Activated CD4-positive, alpha-beta T cell treated with anti-CD3 and anti-CD28 coated beads, Interleukin-10, Interleukin-2, amounts not matched to agents 100 ng/mL and 50 ng/mL, durations not matched to agents 16 hours and 8 hours (primary cell): Measurements from ENCODE around the gene TMC4.
"Not testable (repeated sequence)": the region's sequence is repeated elsewhere in the genome, so short reads cannot be mapped to it uniquely, and the experiment has no call there.

Source experiments
- DNase-seq: peaks from one replicate; pipeline ENCODE4 v3.0.0-alpha.2; 2020

The TMC4 gene

DNA sequence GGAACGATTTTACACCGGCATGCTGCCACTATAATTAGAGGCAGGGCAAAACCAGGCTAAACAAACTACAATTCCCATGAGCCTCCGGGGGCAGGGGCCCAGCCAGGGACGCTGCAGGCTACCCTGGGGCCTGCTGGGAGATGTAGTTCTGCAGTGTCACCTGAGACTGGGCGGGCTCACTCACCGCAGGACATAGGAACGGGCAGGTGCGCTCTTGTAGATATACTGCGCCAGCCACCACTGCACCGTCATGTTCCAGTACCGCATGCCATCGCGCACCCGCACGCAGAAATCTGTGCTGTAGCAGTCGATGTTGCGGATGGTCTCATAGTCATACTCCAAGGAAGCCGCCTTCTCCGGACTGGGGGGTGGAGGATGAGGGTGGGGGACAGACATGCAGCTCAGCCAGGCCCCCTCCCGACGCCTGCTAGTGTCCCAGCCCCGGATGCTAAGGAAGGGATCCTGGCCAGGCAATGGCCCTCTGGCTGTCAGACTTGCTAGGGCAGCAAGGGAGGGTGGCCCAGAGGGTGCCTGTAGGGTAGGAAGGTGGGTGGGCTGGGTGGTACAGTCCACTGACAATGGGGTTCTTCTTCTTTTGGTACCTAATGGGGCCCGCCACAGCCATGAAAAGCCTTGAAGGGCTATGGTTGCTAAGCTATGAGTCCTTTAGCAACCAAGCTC is 5.8 kb upstream of the TMC4 start:
- DNase-seq = peak; percentile 51

DNA sequence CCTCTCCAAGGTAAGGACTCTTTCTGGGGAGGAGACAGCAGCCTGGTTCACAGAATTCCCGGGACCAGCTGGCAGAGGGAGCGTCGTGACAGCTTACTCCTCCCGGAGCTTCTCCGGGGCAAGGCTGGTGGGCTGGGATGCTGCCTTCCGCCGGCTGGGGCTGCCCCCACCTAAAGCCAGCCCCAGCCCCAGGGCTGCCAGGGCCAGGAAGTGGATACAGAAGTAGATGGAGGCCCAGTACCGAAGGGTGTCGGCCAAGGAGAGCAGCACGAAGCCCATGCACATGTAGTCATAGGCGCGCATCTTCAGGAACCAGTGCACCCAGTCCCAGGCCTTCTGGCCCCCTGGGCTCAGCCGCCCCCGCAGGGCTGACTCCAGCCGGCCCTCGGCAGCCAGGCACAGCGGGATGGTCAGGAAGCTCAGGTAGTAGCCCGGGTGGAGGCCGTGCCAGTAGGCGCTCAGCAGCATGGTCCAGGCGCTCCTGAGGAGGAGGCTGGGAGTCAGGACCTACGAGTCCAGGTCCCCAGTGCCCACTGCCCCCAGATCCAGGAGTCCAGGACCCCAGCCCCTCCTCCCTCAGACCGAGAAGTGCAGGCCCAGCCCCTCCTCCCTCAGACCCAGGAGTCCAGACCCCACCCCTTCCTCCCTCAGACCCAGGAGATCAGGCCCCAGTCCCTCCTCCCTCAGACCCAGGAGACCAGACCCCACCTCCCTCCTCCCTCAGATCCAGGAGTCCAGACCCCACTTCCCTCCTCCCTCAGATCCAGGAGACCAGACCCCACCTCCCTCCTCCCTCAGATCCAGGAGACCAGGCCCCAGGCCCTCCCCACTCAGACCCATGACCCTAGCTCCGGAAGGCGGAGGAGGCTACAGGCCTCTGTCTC is 1.2 kb upstream of the TMC4 start:
- DNase-seq = no peak

DNA sequence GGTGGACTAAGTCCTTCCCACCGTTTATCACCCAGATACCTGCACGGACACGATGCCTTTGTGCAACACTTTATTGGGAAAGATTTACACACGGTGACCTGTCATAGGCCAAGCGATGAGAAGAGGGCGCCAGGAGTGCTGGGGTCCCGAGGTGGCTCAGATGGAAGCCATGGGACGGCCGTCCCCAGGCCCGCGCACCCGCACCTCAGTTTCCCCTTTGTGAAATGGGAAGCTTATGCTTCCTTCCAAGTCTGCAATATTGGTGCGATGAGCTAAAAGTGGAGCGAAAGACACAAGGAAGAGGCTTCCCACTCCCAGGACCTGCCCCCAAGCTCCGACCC is 369 bp upstream of the TMC4 start:
- DNase-seq = no peak

DNA sequence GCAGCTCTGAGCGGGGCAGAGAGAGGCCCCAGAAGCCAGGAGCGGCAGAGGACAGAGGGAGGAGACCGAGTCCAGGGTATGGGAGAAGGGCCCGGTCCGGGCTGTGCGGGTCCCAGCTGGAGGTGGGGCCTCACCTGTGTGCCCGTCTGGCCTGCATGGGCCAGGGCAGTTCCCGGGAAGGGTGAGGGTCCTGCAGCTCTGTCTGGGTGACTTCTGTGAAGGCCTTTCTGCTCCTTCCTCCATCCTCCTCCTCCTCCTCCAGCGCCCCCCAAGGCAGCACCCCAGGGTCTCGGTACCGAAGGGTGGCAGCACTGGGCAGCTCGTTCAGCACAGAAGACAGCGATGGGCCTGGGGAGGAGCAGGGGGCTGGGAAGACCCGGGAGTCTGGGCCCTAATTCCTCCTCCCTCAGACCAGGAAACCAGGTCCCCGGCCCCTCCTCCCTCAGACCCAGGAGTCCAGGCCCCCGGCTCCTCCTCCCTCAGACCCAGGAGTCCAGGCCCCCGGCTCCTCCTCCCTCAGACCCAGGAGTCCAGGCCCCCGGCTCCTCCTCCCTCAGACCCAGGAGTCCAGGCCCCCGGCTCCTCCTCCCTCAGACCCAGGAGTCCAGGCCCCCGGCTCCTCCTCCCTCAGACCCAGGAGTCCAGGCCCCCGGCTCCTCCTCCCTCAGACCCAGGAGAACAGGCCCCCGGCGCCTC is 1.1 kb downstream of the TMC4 start:
- not testable (repeated sequence) for DNase-seq

DNA sequence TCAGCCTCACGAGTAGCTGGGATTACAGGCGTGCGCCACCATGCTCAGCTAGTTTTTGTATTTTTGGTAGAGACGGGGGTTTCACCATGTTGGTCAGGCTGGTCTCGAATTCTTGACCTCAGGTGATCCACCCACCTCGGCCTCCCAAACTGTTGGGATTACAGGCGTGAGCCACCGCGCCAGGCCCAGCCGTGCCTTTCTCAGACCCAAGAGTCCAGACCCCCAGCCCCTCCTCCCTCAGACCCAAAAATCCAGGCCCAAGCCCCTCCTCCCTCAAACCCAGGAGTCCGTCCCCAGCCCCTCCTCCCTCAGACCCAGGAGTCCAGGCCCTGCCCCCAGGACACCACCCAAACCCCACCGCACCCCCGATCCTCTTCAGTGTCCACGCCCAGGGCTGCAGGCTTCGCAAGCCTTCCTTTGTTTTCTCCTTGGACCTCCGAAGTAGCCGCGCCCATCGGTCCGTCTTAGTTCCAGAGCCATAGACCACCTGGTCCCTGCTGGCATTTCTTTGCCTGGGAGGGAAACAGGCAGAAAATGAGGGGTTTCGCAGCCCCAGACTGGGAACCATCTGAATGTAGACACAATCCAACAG is 3.7 kb downstream of the TMC4 start:
- DNase-seq = no peak

DNA sequence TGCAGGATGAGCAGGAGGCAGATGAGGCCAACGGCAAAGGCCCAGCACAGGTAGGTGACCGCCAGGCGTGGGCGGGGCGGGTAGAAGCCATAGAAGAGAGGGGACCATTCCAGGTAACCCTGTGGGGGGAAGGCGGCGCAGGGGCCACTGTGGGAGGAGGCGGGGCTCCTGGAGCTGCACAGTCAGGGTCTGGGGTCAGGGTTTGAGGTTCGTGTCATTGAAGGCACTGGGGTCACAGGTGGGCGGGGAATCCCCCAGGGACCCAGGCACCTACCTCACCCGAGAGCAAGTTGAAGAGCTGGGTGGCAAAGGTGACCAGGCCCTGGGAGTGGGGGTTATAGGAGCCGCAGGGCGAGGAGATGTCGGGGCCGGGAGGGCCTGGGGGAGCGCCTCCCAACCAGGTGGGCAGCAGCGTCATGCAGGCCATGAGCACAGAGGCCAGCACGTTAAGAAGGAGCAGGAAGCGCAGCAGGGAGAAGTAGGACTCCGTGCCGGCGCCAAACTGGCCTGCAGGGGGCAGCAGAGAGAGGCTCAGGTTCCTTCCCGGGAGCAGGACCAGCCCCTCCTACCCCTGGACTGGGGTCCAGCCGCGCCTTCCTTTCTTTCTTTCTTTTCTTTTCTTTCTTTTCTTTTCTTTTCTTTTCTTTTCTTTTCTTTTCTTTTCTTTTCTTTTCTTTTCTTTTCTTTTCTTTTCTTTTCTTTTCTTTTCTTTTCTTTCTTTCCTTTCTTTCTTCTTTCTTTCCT is 4.6 kb downstream of the TMC4 start:
- DNase-seq = peak; percentile 89

DNA sequence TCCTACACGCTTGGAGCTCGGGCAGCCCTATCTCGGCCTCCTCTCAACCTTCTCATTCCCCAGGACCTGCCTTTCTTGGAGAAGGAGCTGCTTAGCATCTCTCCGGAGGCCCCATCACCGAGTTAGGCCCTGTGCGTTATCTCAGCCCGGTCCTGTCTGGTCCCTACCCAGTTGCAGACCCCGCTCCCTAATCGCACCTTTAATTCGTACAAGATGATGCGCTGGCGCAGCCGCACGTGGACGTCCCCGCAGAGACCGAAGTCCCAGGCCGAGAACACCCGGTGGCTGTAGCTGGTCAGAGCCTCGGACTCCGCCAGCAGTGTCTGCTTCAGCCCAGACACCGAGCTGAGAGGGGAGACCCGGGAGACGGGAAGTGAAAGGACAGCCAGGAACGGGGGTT is 7.7 kb downstream of the TMC4 start:
- no peak for DNase-seq

DNA sequence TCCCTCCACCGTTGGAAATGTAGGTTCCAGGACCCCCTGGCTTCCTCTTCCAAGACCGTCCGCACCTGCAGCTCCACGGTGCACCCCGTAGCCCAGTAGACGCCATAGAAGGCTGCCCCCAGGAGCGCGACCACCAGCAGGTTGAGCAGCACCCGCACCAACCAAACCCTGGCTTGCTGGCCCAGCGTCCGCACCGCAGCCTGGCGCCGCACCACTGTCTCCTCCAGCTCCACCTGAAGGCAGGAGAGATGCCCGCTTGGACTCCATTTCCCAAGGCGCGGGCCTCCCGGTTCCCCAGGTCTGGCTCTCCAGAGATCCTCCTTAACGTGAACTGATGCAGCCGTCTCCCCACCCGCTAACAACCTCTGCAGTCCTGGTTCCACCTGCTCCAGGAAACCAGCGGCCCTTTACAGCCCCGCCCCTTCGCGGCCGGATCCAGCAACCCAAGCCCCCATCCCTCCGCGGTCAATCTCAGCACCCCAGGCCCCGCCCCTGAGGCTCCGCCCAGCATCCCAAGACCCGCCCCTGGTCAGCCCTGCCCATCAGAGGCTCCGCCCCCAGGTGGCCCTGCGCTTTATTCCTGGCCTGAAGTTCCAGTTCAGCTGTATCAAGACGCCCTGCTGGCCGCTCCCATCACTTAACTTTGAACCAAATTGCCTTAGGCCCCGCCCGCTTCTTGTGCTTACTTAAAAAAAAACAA is 8.4 kb downstream of the TMC4 start:
- peak; percentile 88 for DNase-seq

DNA sequence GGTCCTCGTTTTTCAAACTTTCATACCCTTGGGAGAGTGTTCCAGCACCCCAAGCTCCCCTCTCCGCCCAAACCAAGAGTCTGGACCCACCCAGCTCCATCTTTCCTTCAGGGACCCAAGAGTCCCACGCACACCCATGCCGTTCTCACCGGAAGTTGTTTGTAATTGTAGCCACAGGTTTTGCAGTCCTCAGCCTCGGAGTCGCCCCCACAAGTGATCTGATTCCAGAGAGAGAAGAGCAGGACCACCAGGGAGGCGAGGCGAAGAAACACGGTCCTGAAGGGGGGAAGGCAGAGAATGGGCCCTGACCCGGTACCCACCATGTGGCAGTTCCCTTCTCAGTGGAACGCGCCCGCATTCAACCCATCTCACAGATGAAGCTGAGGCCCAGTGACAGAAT is 10.1 kb downstream of the TMC4 start:
- DNase-seq = no peak

DNA sequence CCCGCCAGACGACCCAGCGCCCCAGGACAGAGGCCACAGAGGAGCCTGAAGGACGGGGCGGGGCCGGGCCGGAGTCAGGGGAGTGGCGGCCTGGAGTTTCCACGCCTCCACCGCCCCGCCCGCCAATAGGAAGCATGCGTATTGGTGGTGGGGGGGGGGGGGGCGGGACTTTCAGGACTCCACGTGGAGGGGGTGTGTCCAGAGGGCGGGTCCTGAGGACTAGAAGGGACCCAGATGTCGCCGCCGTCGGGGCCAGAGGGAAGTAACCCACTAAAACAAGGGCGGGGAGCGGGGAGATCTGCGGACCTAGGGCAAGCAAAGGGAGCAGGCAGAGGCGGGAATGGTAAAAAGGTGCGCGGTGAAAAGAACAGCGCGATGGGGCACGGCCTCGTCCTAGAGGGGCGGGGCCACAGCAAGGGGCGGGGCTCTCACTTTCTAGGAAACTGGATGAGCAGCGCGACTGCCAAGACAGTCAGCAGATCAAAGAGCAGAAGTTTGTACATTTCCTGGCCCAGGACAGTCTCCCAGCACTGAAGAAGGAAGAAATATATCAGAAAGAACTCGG is 10.6 kb downstream of the TMC4 start:
- peak; percentile 83 for DNase-seq

DNA sequence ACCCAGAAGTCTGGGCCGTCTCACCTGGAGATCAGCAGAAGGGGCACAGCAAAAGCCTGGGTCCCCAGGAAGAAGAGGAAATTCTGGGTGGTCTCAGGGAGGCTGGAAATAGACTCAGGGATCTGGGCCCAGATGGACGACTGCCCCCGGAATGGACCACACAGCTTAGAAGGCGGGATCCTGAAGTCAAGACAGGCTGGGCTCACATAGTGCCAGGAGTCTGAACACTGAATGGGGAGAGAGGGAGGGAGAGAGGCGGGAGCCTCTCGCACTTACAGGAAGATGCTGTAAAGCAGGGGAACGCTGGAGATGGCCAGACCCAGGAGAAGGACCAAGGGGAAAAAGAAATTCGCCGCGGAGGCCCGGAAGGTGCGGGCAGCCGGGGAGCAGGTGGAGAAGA is 12.1 kb downstream of the TMC4 start:
- DNase-seq = no peak

DNA sequence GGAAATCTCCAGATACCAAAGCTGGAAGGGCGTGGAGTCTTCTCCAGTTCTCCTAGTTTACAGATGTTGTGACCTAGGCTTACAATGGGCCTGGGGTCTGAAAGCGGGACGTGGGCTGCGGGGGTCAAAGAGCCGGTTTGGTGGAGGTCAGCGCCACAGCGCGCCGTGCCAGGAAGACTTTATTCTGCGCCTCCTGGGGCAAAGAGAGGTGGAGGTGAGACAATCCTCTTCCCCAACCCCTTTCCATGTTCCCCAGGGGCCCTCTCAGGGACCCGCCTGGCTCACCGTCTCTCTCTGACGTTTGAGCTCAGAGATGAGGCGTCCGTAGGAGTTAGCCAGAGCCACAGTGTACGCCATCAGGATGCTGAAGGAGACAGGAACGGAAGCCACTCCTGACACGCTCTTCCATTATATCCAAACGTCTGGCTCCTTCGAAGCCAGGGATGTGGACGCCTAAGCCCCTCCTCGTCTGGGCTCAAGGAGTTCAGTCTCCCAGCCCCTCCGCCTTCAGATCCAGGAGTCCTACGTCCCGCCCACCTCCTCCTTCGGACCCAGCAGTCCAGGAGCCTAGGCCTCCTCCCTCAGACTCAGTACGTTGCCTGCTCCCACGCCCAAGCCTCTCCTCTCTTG is 12.7 kb downstream of the TMC4 start:
- DNase-seq = peak; percentile 11

DNA sequence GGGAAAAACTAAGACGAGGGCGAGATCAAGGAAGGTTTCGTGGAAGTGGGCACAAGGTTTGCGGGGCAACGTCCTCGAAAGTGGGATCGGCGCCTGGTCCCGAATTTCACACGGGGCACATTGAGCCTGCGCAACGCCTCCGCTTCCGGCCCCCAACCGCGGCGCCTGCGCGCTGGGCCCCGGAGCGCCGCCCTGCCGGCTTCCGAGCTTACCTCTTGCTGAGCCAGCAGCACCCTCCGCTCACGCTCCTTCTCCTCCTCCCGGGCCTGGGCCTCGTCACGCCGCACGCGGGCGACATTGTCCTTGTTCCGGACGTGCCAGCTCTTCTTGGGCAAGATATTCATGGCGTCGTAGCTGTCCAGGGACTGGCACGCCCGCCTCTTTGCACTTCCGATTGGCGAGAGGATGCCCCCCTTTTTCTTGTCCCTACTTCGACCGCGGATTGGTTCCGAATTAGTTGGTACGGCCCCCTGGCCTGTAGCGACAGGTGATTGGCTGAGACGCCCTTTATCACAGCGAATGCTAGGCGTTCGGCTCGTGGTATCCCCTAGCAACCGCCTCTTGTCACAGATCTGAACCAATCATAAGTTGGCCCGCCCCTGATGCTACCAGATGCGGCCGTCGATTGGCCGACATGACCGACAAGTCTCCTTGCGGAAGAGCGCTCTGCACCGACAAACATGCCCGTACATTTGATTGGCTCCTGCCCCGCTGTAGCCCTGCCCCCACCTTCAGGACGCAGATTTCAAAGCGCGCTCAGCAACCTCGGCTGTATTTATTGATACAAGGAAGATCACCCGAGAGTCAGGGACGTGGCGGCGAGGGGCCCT is 13.4 kb downstream of the TMC4 start, which contains the start of gene LENG1:
LENG1 (minus strand) TSS at position 370 of the 830 bp plus-strand sequence; CDS start at position 344, 26 bp downstream.
- DNase-seq = peak; percentile 100

DNA sequence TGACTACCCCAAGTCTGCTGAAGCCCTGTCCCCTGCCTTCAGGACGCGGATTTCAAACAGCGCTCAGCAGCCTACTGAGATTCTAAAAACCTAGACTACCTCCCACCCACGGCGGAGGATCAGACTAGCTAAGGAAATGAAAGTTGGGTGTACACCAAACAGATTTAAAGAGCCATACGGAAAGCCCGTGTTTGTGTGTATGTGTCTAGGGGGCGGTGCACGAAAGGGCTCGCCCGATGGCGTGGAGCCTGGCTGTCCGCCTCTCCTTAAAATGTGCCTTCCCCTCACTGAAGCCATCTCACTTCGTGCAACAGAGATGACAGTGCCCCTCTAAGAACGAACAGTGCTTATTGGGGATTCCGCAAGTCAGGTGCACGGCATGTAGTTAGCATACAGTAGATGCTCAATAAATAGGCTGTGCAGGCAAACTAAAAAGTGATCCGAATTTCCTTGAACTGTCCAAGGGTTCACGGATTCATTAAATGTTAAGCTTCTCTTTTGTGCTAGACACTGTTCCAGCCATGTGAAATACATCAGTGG is 14.1 kb downstream of the TMC4 start:
- DNase-seq = peak; percentile 46

DNA sequence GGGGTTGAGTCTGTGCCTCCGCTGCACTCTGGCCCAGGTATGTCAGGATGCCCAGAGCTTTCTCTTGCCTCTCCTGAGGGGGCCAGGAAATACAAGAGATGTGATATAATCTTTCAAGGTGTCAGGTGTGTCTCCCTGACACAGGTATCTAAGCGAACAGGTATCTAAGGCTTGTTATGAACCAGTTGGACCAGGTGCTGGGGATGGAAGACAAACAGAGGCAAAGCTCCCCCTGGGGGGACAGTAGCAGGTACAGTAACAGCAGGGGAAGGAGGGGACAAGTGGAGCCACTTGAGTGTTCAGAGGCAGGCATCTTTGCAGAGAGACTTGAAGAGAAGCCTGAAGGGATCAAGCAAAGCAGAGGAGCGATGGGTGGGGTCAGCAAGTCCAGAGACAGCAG is 16.0 kb downstream of the TMC4 start:
- DNase-seq = no peak

DNA sequence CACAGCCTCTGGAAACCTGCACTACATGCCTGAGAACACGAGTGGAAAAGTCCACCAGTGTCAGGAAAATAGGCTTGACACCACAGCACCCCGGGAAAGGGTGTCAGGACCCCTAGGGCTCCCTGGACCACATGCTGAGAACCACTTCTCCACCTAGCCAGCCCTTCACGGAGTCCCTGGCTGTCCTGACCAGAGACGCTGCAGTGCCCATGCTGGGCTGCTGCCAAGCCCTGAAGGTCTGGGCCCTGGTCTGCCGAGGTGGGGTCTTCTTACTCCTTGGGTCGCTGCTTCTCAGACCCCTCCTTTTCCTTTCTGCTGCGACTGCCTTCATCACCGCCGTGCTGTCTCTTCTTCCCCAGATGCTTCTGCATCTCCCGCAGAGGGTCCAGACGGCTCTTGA is 16.5 kb downstream of the TMC4 start:
- DNase-seq = no peak

DNA sequence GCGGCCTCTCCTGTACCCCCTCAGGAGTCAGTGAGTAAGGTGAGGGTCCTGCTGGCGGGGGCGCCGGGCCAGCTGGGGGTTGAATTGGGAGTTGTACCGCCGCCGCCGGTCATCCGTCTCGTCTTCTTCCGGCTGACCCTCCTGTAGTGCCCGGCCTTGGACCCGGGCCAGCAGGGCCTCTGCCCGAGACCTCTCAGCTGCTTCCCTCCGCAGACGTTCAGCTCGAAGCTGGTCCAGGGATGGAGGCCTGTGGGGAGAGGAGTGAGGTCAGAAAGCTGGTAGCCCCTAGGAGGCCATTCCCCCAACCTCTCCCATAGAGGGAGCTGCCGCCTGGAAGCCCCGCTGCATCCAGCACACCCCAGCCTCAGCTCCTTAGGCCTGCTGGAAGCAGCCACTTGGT is 17.3 kb downstream of the TMC4 start:
- no peak for DNase-seq

DNA sequence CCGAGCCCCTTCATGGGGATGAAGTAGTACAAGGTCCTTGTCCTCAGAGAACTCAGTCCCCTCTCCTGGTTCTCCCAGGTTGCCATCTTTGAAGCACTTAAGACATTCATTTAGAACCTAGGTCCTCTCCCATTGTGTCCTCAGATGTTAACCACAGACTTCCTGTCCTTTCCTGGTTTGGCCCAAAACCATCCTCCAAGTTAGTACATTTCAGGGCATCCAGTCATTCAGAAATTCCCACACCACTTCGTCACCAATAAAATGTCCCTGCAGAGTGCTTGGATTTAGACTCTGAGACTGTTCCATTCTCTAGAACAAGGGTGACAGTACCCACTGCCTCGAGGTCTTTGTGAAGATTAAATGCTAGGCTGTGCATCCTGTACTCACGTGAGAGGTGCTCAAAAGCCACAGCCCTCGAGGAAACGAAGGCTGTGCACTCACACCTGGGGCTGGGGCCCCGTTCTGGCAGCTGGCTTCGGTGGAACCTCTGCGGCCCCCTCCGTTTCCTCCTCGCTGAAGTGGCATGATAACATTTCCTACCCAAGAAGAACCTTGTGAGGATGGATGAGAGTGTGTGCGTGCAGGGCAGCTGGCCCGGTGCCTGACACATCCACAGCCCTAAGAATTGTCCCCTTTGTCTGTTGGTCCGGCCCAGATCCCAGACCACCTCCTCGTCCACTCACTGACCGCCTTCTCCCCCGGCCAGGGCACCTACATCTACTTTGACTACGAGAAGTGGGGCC is 18.2 kb downstream of the TMC4 start:
- peak; percentile 41 for DNase-seq

DNA sequence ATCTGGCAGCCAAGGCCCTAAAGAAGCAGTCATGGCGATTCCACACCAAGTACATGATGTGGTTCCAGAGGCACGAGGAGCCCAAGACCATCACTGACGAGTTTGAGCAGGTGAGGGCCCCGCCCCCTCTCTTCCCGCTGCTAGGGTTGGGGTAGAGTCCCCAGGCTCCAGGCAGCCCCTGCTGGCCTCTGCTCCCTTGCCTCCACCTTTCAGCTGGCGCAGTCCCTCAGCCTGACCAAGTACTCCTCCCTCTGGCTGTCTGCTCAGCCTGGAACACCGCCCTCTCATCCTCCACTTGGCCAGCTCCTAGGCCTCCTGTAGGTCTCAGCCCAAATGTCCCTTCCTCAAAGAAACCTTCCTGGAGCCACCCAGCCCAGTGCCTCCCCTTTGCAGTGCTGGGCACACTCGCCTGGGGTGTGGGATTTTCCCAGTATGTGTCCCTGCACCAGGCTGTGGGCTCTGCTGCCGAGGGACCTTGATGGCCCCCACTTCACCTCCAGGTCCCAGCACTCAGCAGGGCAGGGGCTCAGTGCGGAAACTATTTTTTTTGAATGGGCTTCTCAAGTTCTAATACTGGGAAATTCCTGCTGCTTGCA is 19.1 kb downstream of the TMC4 start:
- no peak for DNase-seq
